Lower leg skin (tissue), 3 donors: ENCODE measurements around the gene HMG20B.

Source experiments
- POLR2A ChIP-seq, 2 donors: fragments of 450-650 bp; IDR thresholded peaks; one replicate each; pipeline ENCODE4 v1.6.1; 2016 to 2017; ENCODE audit warnings: antibody characterized with exemption in 2 of 2, mild to moderate bottlenecking in 1 of 2, moderate library complexity in 1 of 2
- TF ChIP-seq, protein P1 (sequence below), 3 donors: fragments of 450-650 bp; IDR thresholded peaks; one replicate each; pipeline ENCODE4 v1.5.1; 2016; ENCODE audit warnings: antibody characterized with exemption in 3 of 3, mild to moderate bottlenecking in 3 of 3, moderate library complexity in 2 of 3

GRCh38 chr19:3549816-3550215, 22.9 kb upstream of the HMG20B start:
- TF ChIP-seq, protein P1, sequence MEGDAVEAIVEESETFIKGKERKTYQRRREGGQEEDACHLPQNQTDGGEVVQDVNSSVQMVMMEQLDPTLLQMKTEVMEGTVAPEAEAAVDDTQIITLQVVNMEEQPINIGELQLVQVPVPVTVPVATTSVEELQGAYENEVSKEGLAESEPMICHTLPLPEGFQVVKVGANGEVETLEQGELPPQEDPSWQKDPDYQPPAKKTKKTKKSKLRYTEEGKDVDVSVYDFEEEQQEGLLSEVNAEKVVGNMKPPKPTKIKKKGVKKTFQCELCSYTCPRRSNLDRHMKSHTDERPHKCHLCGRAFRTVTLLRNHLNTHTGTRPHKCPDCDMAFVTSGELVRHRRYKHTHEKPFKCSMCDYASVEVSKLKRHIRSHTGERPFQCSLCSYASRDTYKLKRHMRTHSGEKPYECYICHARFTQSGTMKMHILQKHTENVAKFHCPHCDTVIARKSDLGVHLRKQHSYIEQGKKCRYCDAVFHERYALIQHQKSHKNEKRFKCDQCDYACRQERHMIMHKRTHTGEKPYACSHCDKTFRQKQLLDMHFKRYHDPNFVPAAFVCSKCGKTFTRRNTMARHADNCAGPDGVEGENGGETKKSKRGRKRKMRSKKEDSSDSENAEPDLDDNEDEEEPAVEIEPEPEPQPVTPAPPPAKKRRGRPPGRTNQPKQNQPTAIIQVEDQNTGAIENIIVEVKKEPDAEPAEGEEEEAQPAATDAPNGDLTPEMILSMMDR (IDR thresholded peaks at IDR 0.05), result no peak
- no peak for TF ChIP-seq POLR2A (IDR thresholded peaks at IDR 0.05)
